Ovary (tissue), 3 donors: ENCODE data around the gene CMTM2.

Experiments
- EP300 ChIP-seq: sonication (generic); formaldehyde crosslinking; IDR thresholded peaks from one replicate; pipeline ENCODE4 v1.6.1; 2017; ENCODE audit warnings: antibody characterized with exemption
- POLR2A ChIP-seq: fragments of 450-650 bp; IDR thresholded peaks from one replicate; pipeline ENCODE4 v1.6.1; 2017; ENCODE audit warnings: antibody characterized with exemption, mild to moderate bottlenecking, moderate library complexity
- TF ChIP-seq, protein P1 (sequence below), 3 donors: fragments of 450-650 bp in 2 of 3; fragments of 200-600 bp in 1 of 3; IDR thresholded peaks; one replicate each; pipeline versions ENCODE4 v1.5.1 to v1.8.0; 2016 to 2022; ENCODE audit warnings: antibody characterized with exemption in 3 of 3, mild to moderate bottlenecking in 1 of 3
- donor health status: DM: no; HTN: no; CAD: no.

DNA sequence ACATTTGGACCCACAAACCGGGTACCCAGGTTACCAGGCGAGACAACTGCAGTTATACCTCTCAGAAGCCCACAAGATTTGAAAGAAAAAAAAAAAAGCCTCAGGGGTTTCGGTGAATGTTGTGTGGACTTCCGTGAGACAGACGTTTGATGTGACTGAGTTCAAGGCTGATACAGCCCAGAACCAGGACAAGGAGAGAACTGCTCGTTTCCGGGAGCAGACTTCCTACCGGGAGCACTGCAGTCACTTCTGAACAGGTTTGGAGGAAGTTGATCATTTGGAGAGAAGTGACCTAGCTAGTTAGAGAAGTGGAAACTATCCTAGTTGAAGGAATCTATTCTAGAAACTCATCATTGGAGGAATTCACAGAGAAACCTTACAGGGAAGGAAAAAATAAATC is 26.0 kb upstream of the CMTM2 start:
- TF ChIP-seq, protein P1, sequence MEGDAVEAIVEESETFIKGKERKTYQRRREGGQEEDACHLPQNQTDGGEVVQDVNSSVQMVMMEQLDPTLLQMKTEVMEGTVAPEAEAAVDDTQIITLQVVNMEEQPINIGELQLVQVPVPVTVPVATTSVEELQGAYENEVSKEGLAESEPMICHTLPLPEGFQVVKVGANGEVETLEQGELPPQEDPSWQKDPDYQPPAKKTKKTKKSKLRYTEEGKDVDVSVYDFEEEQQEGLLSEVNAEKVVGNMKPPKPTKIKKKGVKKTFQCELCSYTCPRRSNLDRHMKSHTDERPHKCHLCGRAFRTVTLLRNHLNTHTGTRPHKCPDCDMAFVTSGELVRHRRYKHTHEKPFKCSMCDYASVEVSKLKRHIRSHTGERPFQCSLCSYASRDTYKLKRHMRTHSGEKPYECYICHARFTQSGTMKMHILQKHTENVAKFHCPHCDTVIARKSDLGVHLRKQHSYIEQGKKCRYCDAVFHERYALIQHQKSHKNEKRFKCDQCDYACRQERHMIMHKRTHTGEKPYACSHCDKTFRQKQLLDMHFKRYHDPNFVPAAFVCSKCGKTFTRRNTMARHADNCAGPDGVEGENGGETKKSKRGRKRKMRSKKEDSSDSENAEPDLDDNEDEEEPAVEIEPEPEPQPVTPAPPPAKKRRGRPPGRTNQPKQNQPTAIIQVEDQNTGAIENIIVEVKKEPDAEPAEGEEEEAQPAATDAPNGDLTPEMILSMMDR (IDR thresholded peaks at IDR 0.05): no peak
- no peak for TF ChIP-seq POLR2A
- no peak for TF ChIP-seq EP300
